LoVo (cell line): ENCODE data around the gene MXRA8.
A peak's percentile ranks its signal among the peaks of the same experiment; 100 is the strongest.

Source experiments
- DNase-seq: peaks from one replicate; pipeline ENCODE4 v3.0.0-alpha.2; 2016; ENCODE audit warnings: low spot score

Gene MXRA8

GRCh38 chr1:1366699-1367066 is 8.3 kb upstream of the MXRA8 start:
- DNase-seq: no peak

GRCh38 chr1:1365875-1366698 is 7.7 kb upstream of the MXRA8 start:
- DNase-seq: no peak

GRCh38 chr1:1364266-1364665 is 5.9 kb upstream of the MXRA8 start:
- no peak for DNase-seq

GRCh38 chr1:1361982-1362423 is 3.6 kb upstream of the MXRA8 start:
- no peak for DNase-seq

GRCh38 chr1:1361233-1361981 is 3.1 kb upstream of the MXRA8 start:
- no peak for DNase-seq

GRCh38 chr1:1360506-1361169 is 2.3 kb upstream of the MXRA8 start:
- DNase-seq: peak; percentile 45

GRCh38 chr1:1359664-1360468 is 1.5 kb upstream of the MXRA8 start:
- DNase-seq: no peak

GRCh38 chr1:1359308-1359663 is 931 bp upstream of the MXRA8 start:
- DNase-seq: no peak

GRCh38 chr1:1357871-1358432 is 403 bp downstream of the MXRA8 start:
- DNase-seq: no peak

GRCh38 chr1:1356796-1357401 is 1.5 kb downstream of the MXRA8 start:
- no peak for DNase-seq

- no peak for DNase-seq
Observed at GRCh38 chr1:1356166-1356795, 2.1 kb downstream of the MXRA8 start.

GRCh38 chr1:1355416-1355815 is 2.9 kb downstream of the MXRA8 start:
- no peak for DNase-seq

- no peak for DNase-seq
Observed at GRCh38 chr1:1354271-1355247, 3.8 kb downstream of the MXRA8 start.

GRCh38 chr1:1353389-1354151 is 4.8 kb downstream of the MXRA8 start:
- no peak for DNase-seq

GRCh38 chr1:1352786-1353388 is 5.5 kb downstream of the MXRA8 start:
- no peak for DNase-seq

GRCh38 chr1:1351511-1352427 is 6.6 kb downstream of the MXRA8 start:
- no peak for DNase-seq

- peak; percentile 75 for DNase-seq
Observed at GRCh38 chr1:1349256-1350012, 8.9 kb downstream of the MXRA8 start, which contains the start of gene DVL1. Gene DVL1, minus strand, starts transcription at chr1:1349418. Its CDS starts 353 bp downstream, at chr1:1349065.
